ENCODE measurements around the gene GCNT2.
"Not testable (repeated sequence)": the region's sequence is repeated elsewhere in the genome, so short reads cannot be mapped to it uniquely, and the experiment has no call there.

Gene GCNT2

GRCh38 chr6:10579803-10580202 is 58.7 kb downstream of the GCNT2 start:
- no peak for TF ChIP-seq CTCF (IDR thresholded peaks at IDR 0.05; ENCODE audit: insufficient read depth, low read depth, low read length, missing control alignments)
- no peak overlapping the region for H3K4me3 ChIP-seq (ENCODE audit: low read length)
- no peak for DNase-seq (ENCODE audit: low read depth)

- H3K4me3 ChIP-seq (ENCODE audit: low read length), result no peak overlapping the region
- TF ChIP-seq CTCF (IDR thresholded peaks at IDR 0.05; ENCODE audit: insufficient read depth, low read depth, low read length, missing control alignments), result no peak
- no peak for DNase-seq (ENCODE audit: low read depth)
Measured at GRCh38 chr6:10580570-10580969, 59.4 kb downstream of the GCNT2 start.

GRCh38 chr6:10581402-10581801 is 60.3 kb downstream of the GCNT2 start:
- H3K4me3 ChIP-seq (ENCODE audit: low read length); DNase-seq (ENCODE audit: low read depth): not testable (repeated sequence)

DNA sequence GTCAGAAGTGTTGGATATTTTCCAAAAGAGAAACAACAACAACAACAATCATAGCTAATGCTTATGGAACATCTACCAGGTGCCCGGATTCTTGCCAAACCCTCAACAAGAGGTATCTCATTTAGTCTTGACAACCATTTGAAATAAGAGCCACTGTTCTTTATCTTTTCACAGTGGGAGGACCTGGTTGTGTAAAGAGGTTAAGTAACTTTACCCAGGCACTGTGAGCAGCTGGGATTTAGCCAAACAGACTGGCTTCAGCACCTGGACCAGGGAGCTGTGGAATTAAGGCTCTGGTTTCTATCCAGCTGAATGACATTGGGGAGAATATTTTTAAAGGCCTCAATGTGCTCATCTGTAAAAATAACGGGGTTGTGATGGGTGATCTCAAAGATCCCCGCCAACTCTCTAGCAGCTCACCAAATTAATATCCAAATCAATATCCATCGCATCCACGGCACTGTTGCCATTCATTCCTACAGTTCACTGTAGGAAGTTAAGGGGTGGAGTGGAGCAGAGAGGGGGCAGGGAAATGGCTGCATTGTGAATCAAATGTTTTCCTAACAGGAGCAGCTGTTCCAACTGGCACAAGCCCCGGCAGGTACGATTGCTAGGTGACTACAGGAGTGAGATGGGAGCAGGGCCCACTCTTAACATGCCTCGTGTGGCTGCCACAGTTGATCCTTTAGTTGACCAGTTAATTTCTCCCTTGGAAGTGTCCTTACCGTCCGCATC is 61.8 kb downstream of the GCNT2 start:
- DNase-seq (ENCODE audit: low read depth), result peak; percentile 82
- H3K4me3 ChIP-seq (ENCODE audit: low read length), result no peak overlapping the region
- TF ChIP-seq CTCF (IDR thresholded peaks at IDR 0.05; ENCODE audit: insufficient read depth, low read depth, low read length, missing control alignments), result no peak

- no peak for DNase-seq (ENCODE audit: low read depth)
- H3K4me3 ChIP-seq (ENCODE audit: low read length), result no peak overlapping the region
- TF ChIP-seq CTCF (IDR thresholded peaks at IDR 0.05; ENCODE audit: insufficient read depth, low read depth, low read length, missing control alignments), result no peak
Measured at GRCh38 chr6:10583509-10583901, 62.4 kb downstream of the GCNT2 start.

- H3K4me3 ChIP-seq (ENCODE audit: low read length), result no peak overlapping the region
- no peak for DNase-seq (ENCODE audit: low read depth)
- TF ChIP-seq CTCF (IDR thresholded peaks at IDR 0.05; ENCODE audit: insufficient read depth, low read depth, low read length, missing control alignments), result no peak
Measured at GRCh38 chr6:10584607-10585006, 63.5 kb downstream of the GCNT2 start.

DNA sequence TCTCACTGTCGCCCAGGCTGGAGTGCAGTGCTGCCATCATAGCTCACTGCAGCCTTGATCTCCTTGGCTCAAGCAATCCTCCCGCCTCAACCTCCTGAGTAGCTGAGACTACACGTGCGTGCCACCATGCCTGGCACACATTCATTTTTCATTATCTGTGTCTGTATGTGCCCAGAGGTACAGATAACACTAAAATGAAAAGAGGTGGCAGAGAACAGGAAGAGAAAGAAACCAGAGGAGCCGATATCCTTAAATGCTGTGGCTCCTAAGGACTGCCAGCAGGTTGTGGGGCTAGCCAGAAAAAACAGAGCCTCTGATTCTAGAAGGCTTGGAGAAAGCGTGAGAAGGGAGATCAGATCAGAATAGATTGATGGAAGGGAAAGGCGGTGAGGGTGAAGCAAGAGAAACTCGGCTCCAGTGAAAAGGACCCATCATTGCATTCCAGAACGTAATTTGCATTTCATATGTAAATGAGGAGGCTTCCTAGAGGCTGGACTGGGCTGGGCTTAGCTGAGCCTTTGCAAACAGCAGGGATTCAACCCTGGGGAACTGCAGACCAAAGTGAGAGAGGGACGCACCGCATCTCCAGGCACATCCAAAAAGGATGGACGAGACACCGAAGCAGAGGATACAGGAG is 64.2 kb downstream of the GCNT2 start:
- DNase-seq (ENCODE audit: low read depth), result no peak
- H3K4me3 ChIP-seq (ENCODE audit: low read length), result no peak overlapping the region
- TF ChIP-seq CTCF (IDR thresholded peaks at IDR 0.05; ENCODE audit: insufficient read depth, low read depth, low read length, missing control alignments), result no peak

Measured in epithelial cell of esophagus (primary cell).